ENCODE results near the gene MPIG6B.

The MPIG6B gene, protein sequence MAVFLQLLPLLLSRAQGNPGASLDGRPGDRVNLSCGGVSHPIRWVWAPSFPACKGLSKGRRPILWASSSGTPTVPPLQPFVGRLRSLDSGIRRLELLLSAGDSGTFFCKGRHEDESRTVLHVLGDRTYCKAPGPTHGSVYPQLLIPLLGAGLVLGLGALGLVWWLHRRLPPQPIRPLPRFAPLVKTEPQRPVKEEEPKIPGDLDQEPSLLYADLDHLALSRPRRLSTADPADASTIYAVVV

DNA sequence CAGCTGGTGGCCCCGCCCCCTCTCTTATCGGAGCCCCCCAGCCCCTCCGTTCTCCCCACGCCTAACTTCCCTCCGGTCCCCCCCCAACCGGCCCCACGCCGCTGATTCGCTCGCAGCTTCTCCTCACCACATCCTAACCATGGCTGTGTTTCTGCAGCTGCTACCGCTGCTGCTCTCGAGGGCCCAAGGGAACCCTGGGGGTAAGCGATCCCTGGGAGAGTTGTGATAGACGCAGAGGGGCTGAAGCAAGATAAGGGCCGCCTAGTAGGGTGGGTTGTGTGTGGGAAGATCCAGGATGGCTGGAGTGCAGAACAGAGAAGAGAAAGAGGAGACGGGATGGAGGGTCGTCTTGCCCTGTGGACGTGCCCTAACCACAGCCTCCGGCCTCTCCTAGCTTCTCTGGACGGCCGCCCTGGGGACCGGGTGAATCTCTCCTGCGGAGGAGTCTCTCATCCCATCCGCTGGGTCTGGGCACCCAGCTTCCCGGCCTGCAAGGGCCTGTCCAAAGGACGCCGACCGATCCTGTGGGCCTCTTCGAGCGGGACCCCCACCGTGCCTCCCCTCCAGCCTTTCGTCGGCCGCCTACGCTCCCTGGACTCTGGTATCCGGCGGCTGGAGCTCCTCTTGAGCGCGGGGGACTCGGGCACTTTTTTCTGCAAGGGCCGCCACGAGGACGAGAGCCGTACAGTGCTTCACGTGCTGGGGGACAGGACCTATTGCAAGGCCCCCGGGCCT, at the start of gene MPIG6B:
Gene MPIG6B, plus strand, starts transcription at position 129 of the 735 bp plus-strand sequence. Its CDS starts 11 bp downstream, at position 140.
- no peak for DNase-seq

GRCh38 chr6:31676322-31676903, 46.8 kb upstream of the MPIG6B start:
- no peak for DNase-seq

DNA sequence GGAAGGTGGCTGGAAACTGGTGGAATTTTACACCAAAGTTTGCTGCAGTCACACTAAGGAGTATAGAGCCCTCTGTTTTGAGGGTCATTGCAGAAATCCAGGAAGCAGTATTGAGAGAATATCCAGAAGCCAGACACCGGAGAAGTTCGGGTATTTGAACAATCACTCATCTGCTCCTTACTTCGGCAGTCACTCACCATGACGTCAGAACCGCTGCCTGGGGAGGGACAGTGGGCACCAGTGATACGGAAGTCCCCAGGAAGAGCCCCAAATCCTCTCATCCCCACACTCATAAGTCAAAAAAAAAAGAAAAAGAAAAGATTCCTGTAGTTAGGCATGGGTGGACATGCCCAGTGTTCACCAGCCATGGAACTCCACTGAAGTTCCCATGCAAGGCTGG, 46.3 kb upstream of the MPIG6B start:
- no peak for DNase-seq

GRCh38 chr6:31677955-31678354, 45.2 kb upstream of the MPIG6B start:
- no peak for DNase-seq

GRCh38 chr6:31680226-31681134, 42.7 kb upstream of the MPIG6B start, which contains the start of gene LY6G5C:
LY6G5C (minus strand) TSS chr6:31681067; CDS start chr6:31680373, 694 bp downstream.
- DNase-seq: peak; percentile 78

DNA sequence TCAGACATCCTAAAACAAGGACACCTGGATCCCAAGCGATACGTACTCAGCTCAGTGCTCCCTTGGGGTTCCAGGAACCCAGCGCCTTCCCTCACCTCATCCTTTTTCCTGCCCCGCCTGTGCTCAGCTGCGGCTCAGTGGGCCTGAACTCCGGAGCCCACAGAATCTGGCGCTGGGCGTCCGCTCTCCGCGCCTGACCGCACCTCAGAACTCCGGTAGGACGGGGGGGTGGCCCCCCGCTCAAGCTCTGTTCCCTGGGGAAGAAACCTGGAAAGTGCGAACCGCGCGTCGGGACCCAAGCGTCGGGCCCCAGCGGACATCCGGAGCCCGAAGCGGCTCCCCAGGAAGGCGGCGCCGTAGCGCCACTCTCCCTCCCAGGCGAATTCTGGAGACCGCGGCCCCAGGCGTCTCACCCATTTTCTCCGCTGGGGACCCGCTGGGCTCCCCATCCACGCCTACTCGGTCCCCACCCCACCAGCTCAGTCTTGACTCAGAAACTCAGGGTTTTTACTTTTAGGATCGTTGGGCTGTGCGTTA, 42.0 kb upstream of the MPIG6B start:
- peak; percentile 30 for DNase-seq

GRCh38 chr6:31683591-31683990, 39.6 kb upstream of the MPIG6B start:
- no peak for DNase-seq

- DNase-seq: no peak
These were observed 36.7 kb upstream of the MPIG6B start for GRCh38 chr6:31686483-31686882.

GRCh38 chr6:31687321-31687720, 35.9 kb upstream of the MPIG6B start:
- no peak for DNase-seq

DNA sequence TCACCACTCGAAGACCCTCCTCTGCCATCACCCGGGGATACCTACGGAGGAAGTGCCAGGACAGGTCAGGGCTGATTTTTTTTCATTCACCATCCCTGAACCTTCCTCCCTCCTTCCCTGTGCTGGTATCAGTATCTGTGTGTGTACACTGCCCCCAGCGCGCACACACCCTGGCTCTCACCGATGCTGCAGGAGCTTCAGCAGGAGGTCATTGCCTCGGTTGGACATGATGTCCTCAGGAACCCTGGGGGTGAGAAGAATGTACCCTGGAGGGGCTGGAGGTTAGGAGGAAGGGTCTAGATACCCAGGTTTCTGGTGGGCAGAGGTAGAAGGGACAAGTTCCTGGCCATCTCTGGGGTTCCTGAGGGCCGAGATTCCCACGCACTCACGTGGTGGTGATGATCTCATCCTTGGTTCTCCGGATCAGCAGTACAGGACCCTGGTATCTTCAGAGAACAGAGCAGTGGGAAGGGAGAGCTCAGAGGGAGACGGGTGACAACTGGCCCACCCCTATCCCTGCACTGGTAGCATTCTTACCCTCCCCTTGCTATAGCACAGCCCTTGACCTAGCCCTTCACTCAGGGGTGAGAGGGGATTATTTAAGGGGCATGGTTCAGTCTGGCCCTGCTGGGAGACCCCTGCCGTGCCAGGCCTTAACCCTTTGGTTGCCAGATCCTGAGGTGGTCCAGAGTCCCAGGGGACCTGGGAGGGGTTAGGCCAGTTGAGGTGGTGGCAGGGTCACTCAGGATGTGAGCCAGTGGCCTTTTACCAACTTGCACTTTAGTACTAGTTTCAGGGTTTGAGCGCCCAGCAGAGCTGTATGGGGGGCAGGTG, 35.1 kb upstream of the MPIG6B start:
- DNase-seq: no peak

DNA sequence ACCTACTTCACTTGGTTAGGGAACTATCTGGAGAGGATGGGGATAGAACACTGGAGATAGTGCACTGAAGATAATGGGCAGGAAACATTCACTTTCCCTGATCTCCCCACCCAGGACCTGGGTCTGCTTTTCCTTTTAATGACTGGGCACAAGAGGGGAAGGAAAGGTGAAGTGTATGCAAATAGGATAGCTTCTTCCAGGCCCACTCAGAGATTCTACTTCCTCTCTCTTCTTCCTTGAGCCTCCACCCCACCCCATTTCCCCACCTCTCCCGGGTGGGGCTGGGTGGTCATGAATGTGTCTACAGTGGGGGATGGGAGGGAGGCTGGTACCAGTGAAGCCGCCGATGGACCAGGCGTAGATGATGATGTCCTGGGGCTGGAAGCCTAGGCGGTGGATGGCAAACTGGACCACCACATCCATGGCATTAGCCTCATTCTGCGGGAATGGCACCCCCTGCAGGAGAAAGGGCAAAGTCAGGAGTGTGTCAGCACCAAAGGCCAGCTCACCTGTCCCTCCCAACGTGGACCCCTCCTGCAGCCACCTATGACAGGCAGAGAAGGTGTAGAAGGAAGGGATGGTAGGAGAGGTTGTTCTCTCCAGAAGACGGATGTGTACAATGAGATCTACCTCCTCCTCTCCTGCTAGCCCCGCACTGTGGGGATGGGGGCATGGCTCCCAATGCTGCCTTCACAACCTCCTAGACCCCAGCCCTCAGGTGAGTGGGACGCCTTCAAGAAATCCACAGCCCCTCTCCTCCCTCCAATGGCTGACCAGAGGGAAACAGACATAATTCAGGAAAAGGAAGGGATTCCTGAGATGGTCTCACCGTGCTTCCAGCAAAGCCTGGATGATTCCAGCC, 33.7 kb upstream of the MPIG6B start:
- no peak for DNase-seq

GRCh38 chr6:31690231-31691077, 32.7 kb upstream of the MPIG6B start:
- DNase-seq: no peak

GRCh38 chr6:31691078-31691463, 32.1 kb upstream of the MPIG6B start:
- no peak for DNase-seq

GRCh38 chr6:31691564-31692108, 31.5 kb upstream of the MPIG6B start:
- DNase-seq: no peak

- DNase-seq: no peak
These were observed 30.8 kb upstream of the MPIG6B start for GRCh38 chr6:31692353-31692752.

DNA sequence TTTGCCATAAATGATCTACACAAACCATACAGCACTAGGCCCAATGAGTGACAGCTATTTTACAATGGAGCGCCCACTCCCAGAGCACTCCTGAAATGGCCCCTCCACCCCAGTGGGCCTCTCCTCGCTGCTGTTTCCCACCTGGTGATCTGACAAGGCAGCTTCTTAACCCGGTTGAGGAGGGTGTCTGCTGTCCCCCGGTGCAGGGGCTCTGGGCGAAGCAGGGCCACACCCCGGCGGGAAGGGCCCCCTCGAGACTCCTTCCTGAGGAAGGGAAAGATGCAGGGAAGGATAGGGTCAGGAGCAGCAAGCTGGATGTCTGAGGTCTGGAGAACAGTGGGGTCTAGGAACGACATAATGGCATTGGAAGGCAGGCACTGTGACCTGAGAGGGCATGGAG, 30.3 kb upstream of the MPIG6B start:
- no peak for DNase-seq

- no peak for DNase-seq
These were observed 29.6 kb upstream of the MPIG6B start for GRCh38 chr6:31693535-31693934.

DNA sequence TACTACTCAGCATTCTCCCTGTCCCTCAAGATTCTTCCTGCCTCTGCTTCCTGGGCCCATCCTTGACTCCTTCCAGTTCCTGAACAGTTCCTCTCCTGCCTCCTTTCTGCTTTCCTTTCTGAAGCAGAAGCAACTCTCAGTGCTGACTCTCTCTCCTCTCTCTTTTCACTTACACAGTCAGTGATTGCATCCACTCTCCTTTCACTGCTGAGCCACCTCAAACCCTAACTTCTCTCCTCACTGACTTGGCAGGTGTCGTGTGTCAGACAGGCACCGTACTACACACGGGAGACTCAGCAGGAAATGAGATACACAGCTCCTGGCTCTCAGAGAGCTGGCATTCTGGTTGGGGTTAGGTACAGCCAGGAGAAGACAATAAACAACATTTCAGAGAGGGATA, 25.6 kb upstream of the MPIG6B start:
- no peak for DNase-seq

- no peak for DNase-seq
These were observed 22.3 kb upstream of the MPIG6B start for GRCh38 chr6:31700740-31701401.

Data from CD4-positive, alpha-beta T cell treated with Interleukin-15 for 1 hour (primary cell).